Thymus (tissue), 11 donors: ENCODE measurements around the gene MTFP1. TPM values are rescaled to one million over a fixed set of nuclear protein-coding genes. Genes with fewer than 3 reads are reported as not detected.

ENCODE experiments used
- DNase-seq, 9 donors: peaks; one replicate each; pipeline ENCODE4 v3.0.0-alpha.2; 2013; ENCODE audit warnings: low spot score in 9 of 9, low read depth in 6 of 9, missing footprints in 1 of 9
- H3K27ac ChIP-seq, 2 donors: one replicate each; pipeline ENCODE4 v1.5.1; 2013; ENCODE audit warnings: control low read depth in 1 of 2, low read depth in 1 of 2, low read length in 1 of 2, mild to moderate bottlenecking in 1 of 2, moderate library complexity in 1 of 2
- H3K27me3 ChIP-seq, 2 donors: one replicate each; pipeline ENCODE4 v1.5.1; 2013; ENCODE audit warnings: low read length in 1 of 2; ENCODE audit not compliant: control insufficient read depth in 2 of 2, insufficient read depth in 1 of 2
- H3K36me3 ChIP-seq, 2 donors: one replicate each; pipeline ENCODE4 v1.5.1; 2013; ENCODE audit warnings: low read length in 1 of 2, mild to moderate bottlenecking in 1 of 2, moderate library complexity in 1 of 2; ENCODE audit not compliant: control insufficient read depth in 2 of 2, insufficient read depth in 2 of 2
- H3K4me1 ChIP-seq, 2 donors: one replicate each; pipeline ENCODE4 v1.5.1; 2013; ENCODE audit warnings: low read length in 2 of 2; ENCODE audit not compliant: control insufficient read depth in 2 of 2, insufficient read depth in 2 of 2
- H3K4me3 ChIP-seq, 2 donors: one replicate each; pipeline ENCODE4 v1.5.1; 2013; ENCODE audit warnings: low read length in 2 of 2, control low read depth in 1 of 2, mild to moderate bottlenecking in 1 of 2
- H3K9me3 ChIP-seq, 2 donors: one replicate each; pipeline ENCODE4 v1.5.1; 2013; ENCODE audit warnings: low read length in 1 of 2, mild to moderate bottlenecking in 1 of 2; ENCODE audit not compliant: control insufficient read depth in 2 of 2, insufficient read depth in 1 of 2
- WGBS: extraction: QIAGEN DNeasy Blood & Tissue Kit; methylation state at CpG from one replicate; pipeline ENCODE4 v1.1.7; 2013; 5-methylcytosine and 5-hydroxymethylcytosine counted together
- polyA plus RNA-seq: library from polyadenylated mRNA; stranded (reverse); fragments of 200-250 nt; gene quantifications from one replicate; pipeline ENCODE4 v1.2.3, GENCODE V29; 2013
- total RNA-seq: library from RNA; stranded (reverse); fragments of 120-200 nt; gene quantifications from one replicate; pipeline ENCODE4 v1.2.4, GENCODE V29; 2013
- donor health status: healthy.

The MTFP1 gene
- total and polyA plus RNA-seq, 2 donors, result 11.1 to 23.9 TPM

- Histone ChIP-seq H3K4me3 (no peak overlapping the region), H3K9me3 (no peaks in the 10 kb centered on the region), H3K27me3 (no peaks in the 10 kb centered on the region), H3K36me3 (peaks cover 20 to 22% of the 10 kb centered on the region in 2 donors), H3K4me1 (no peaks in the 10 kb centered on the region), H3K27ac (no peak overlapping the region)
- 93% methylated on average over 13 of the region's 13 CpGs for WGBS
- DNase-seq, result no peak
These were observed 17.0 kb upstream of the MTFP1 start for GRCh38 chr22:30408388-30409102.

- Histone ChIP-seq H3K4me3 (no peak overlapping the region), H3K27me3 (no peaks in the 10 kb centered on the region), H3K4me1 (peaks cover 0 to 11% of the 10 kb centered on the region in 2 donors), H3K36me3 (peaks cover 33 to 34% of the 10 kb centered on the region in 2 donors), H3K9me3 (no peaks in the 10 kb centered on the region), H3K27ac (no peak overlapping the region)
- 90% methylated on average over 3 of the region's 3 CpGs for WGBS
- peak in 1 of 9 donors; percentile 38 for DNase-seq
These were observed 13.8 kb upstream of the MTFP1 start for GRCh38 chr22:30411780-30412179.

- Histone ChIP-seq H3K4me1 (peaks cover 0 to 11% of the 10 kb centered on the region in 2 donors), H3K9me3 (no peaks in the 10 kb centered on the region), H3K27me3 (no peaks in the 10 kb centered on the region), H3K27ac (no peak overlapping the region), H3K36me3 (peaks cover 30 to 41% of the 10 kb centered on the region in 2 donors), H3K4me3 (no peak overlapping the region)
- 98% methylated on average over 4 of the region's 4 CpGs for WGBS
- no peak for DNase-seq
These were observed 12.6 kb upstream of the MTFP1 start for GRCh38 chr22:30413001-30413400.

- DNase-seq, result peak in 1 of 9 donors; percentile 38
- Histone ChIP-seq H3K27me3 (no peaks in the 10 kb centered on the region), H3K36me3 (peaks cover 30 to 49% of the 10 kb centered on the region in 2 donors), H3K27ac (peak overlapping the region; percentile 18 to 83), H3K4me1 (peaks cover 0 to 11% of the 10 kb centered on the region in 2 donors), H3K4me3 (no peak overlapping the region), H3K9me3 (no peaks in the 10 kb centered on the region)
- 86% methylated on average over 5 of the region's 5 CpGs for WGBS
These were observed 11.6 kb upstream of the MTFP1 start for GRCh38 chr22:30413745-30414524.

GRCh38 chr22:30414525-30415047 lies 11.0 kb upstream of the MTFP1 start:
- DNase-seq, result no peak
- Histone ChIP-seq H3K9me3 (no peaks in the 10 kb centered on the region), H3K27ac (peak overlapping the region; percentile 18 to 83), H3K36me3 (peaks cover 30 to 47% of the 10 kb centered on the region in 2 donors), H3K4me1 (peaks cover 0 to 11% of the 10 kb centered on the region in 2 donors), H3K27me3 (no peaks in the 10 kb centered on the region), H3K4me3 (no peak overlapping the region)
- WGBS, result 98% methylated on average over 4 of the region's 4 CpGs

- no peak overlapping the region for H3K27ac ChIP-seq
These were observed 9.2 kb upstream of the MTFP1 start for GRCh38 chr22:30416403-30416802.

GRCh38 chr22:30416837-30417236 lies 8.7 kb upstream of the MTFP1 start:
- no peak for DNase-seq
- H3K4me3 ChIP-seq, result no peak overlapping the region
- peaks cover 0 to 11% of the 10 kb centered on the region in 2 donors for H3K4me1 ChIP-seq
- 100% methylated on average over 1 of the region's 1 CpG for WGBS
- H3K27me3 ChIP-seq, result no peaks in the 10 kb centered on the region
- no peak overlapping the region for H3K27ac ChIP-seq
- H3K9me3 ChIP-seq, result no peaks in the 10 kb centered on the region
- H3K36me3 ChIP-seq, result peaks cover 29 to 39% of the 10 kb centered on the region in 2 donors

More at GRCh38 chr22:30416403-30416802, 9.2 kb upstream of the MTFP1 start:
- no peak for DNase-seq
- 98% methylated on average over 2 of the region's 2 CpGs for WGBS
- H3K36me3 ChIP-seq, result peaks cover 29 to 39% of the 10 kb centered on the region in 2 donors
- no peaks in the 10 kb centered on the region for H3K9me3 ChIP-seq
- no peak overlapping the region for H3K4me3 ChIP-seq
- peaks cover 0 to 11% of the 10 kb centered on the region in 2 donors for H3K4me1 ChIP-seq
- H3K27me3 ChIP-seq, result no peaks in the 10 kb centered on the region

GRCh38 chr22:30420347-30421125 lies 5.0 kb upstream of the MTFP1 start:
- H3K4me1 ChIP-seq, result peaks cover 12 to 29% of the 10 kb centered on the region in 2 donors
- peaks cover 0 to under 1% of the 10 kb centered on the region in 2 donors for H3K9me3 ChIP-seq
- no peak overlapping the region for H3K4me3 ChIP-seq
- DNase-seq, result no peak
- H3K36me3 ChIP-seq, result peaks cover 19 to 32% of the 10 kb centered on the region in 2 donors
- WGBS, result 97% methylated on average over 6 of the region's 6 CpGs
- no peaks in the 10 kb centered on the region for H3K27me3 ChIP-seq
- no peak overlapping the region for H3K27ac ChIP-seq
